ENCODE results near the gene STK38L. TPM values are rescaled to one million over a fixed set of nuclear protein-coding genes. Genes with fewer than 3 reads are reported as not detected.
A peak's percentile ranks its signal among the peaks of the same experiment; 100 is the strongest.

STK38L gene
- total RNA-seq, 1 donor from 2014 or later, result 55.1 TPM

DNA sequence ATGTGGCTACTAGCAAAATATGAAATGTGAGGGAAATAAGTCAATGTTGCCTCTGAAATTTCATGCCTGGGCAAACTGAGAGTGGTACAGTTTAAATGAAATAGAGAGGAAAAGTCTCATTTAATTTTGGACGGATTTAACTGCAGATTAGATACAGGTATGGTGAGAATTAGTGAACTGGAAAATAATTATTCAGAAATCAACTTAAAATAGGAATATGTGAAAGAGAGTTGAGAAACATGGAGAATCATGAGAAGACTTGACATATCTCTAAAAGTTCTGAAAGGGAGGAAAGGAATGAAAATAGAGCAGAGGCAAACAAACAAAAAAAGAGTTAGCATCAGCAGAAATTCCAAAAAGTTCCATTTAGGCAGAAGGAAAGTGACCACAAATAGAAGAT, 55.0 kb downstream of the STK38L start:
- intact Hi-C loops (cut with DNase I), result loop anchor here (5.0 kb wide), 1 partner anchor 52 kb away; no protein-coding TSS in a partner anchor
- DNase-seq (no peak), ATAC-seq (ENCODE audit: poor library complexity) (no peak)

DNA sequence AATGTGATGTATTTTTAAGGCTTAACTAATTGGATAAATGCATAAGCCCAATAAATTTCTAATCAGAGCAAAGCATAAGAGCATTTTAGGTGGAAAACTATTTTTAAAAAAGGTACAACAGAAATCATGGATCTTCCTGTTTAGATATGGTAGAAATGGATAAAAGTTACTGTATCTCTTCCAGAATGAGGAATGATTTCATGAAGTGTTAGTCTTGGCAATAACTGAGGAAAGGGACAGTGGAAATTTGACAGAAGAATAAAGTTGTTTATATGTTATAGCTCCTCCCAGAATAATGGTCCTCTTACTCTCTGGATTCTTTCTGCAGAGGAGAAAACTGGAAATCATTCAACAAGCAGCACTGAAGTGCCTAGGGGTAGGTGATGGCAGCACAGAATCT, 56.1 kb downstream of the STK38L start:
- DNase-seq (no peak), ATAC-seq (ENCODE audit: poor library complexity) (no peak)
- intact Hi-C loops (cut with DNase I), result no loop called here

DNA sequence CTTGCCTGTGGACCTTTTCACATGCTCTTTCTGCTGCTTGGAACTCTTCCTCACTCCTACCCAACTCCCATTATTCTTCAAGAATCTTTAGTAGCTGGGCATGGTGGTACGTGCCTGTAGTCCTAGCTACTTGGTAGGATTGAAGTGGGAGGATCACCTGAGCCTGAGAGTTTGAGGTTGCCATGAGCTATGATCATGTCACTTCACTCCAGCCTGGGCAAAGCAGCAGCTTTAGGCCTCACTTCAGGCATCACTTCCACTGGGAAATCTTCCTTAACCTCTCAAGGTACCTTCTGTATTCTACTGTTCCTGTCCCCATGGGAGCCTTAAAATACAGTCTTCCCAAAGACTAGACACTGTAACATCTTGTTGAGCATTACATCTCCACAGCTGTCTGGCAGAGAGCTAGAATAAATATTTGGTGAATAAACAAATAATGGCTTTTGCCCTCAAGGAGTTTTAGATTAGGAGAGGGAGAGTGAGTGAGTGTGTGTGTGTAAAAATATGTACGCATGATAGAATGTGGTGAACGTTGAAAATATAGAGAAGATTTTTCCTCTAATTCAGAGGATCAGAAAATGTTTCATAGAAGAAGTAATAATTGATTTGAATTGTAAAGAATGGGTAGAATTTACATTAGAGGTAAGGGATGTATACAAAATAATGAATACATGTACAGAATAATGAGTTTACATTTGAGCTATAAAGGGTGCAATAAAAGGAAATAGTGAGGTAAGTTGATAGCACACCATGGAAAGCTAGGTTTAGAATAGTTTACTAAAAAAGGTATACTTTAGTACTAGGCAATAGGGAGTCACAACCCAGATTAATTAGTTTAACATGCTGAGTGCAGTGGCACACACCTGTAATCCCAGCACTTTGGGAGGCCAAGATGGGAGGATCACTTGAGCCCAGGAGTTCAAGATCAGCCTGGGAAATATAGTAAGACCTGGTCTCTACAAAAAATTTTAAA, 59.3 kb downstream of the STK38L start:
- no peak for DNase-seq
- intact Hi-C loops (cut with DNase I), result no loop called here
- no peak for ATAC-seq (ENCODE audit: poor library complexity)

DNA sequence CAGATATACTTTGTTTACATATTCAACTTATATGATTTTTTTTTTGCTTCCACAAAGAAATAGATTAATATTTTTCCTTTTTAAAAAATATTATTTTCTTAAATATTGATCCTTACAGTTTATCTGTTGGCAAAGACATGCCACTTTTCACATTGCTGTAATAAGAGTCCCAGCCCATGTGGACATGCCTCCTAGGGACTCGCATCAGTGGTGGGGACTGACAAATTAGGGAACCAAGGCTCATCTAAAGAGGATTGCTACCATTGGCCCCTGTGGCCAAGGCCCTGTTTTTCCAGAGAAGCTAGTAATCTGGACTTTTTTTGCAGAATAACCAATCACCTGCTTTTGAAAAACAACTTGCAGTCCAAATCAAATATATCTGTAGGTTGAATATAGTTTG, 60.8 kb downstream of the STK38L start:
- DNase-seq, result no peak
- intact Hi-C loops (cut with DNase I), result loop anchor here (5.0 kb wide), 1 partner anchor 283 kb away; the partner anchor contains the start of gene MED21
- ATAC-seq (ENCODE audit: poor library complexity), result peak; percentile 34

DNA sequence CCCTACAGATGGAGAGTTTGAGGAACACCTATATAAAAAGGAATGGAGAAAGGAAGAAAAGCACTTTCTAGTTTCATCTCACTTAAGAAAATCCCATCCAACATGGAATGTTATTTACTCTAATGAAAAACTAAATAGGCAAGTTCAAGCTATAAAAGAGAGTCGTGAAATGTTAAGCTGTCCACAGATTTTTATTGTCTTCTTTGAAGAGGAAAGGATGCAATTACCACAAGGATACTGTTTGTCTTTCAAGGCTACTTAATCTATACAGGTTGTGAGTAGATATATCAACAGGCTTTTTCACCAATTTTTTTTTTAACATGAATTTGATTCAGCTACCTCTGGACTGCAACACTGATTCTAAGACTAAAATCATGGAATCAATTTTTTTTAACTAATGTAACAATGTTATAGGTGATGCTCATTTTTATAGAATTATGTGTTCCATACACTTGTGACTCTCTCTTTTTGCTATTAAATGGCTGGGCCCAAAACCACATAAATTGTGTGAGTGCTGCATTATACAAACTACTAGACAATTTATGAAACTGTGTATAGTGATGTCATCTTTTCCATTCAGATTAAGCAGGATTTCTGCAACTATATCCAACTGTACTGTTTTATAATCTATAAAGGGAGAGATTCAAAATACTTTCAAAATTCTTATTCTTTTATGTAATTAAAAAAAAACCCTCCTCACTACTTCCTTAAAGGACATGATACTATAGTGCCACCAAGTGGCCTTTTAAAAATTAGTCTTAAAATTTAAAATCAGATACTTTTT, 61.8 kb downstream of the STK38L start:
- peak; percentile 49 for ATAC-seq (ENCODE audit: poor library complexity)
- intact Hi-C loops (cut with DNase I), result loop anchor here (5.0 kb wide), 1 partner anchor 284 kb away; the partner anchor contains the start of gene MED21
- no peak for DNase-seq

DNA sequence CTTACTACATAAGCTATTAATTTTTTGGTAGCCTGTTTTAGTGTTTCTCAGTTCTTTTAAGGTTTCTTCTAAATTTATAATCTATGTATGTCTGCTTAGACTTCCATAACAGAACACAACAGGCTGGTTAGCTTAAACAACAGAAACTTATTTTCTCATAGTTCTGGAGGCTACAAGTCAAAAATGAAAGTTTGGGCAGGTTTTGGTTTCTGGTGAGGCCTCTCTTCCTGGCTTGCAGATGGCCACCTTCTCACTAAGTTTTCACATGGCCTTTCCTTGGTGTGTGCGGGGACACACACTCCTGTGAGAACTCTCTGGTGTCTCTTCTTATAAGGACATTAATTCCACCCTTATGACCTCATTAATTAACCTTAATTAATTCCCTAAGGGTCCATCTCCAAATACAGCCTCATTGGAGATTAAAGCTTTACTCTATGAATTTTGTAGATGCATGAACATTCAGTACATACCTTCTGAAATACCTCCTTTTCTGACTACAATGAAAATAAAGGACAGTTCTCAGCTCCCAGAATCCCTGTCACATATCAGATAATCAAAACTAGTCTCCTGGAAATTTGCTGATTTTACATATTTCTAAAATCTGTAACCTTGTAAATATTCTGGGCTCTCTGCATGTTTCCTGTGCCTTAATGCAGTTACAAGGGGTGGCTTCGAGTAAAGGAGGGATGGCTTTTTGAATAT, 65.4 kb downstream of the STK38L start:
- DNase-seq, result no peak
- no peak for ATAC-seq (ENCODE audit: poor library complexity)
- intact Hi-C loops (cut with DNase I), result loop anchor here (5.0 kb wide), 1 partner anchor 287 kb away; the partner anchor contains the start of gene MED21

DNA sequence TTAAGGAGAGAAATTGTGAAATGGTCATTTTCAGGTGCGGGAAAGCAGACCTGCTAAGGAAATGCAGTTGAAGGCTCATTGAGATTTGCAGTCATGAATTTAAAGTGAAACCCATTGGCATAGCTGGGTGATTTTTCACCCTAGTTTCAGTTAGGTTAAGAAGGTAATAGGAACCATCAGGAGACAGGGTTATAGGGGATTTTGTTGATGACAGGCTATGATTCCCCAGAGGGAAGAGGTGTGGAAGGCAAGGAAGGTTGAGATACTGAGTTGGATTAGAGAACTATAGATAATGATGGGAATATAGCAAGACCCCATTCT, 65.9 kb downstream of the STK38L start:
- intact Hi-C loops (cut with DNase I), result loop anchor here (5.0 kb wide), 1 partner anchor 288 kb away; the partner anchor contains the start of gene MED21
- ATAC-seq (ENCODE audit: poor library complexity), result no peak
- DNase-seq, result no peak

DNA sequence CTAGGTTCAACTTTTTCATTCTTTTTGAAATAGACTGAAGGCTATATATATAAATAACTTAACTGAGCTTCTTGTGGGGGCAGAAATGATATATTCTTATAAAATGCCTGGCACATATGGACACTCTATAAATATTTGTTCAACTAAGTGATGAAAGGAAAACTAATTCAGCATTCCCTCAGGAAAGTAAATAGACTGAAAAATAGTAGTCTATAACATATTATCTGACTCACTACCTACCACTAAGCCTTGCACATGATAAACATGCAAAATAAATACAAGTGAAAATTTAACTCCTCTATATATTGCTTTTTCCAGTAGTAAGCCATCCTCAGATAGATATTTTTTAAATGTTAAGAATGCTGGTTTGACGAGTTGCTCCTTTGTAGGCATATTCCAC, 72.9 kb downstream of the STK38L start:
- intact Hi-C loops (cut with DNase I), result no loop called here

DNA sequence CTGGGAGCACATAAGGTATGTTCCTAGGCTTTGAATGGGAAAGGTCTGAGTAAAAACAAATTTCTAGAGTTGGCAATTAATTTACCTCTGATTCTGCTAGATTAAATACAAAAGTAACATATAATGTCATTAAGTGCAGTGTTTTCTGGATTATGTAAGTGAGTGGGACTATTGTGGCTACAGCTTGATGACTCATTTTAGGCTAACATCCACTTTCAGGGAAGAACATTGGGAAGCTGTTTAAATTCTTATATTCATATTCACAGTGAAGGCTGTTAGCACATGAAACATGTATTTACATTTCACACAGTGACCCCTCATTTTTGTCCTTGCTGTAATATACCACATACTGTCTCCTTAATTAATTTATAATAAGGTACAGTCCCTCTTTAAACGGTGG, 75.3 kb downstream of the STK38L start:
- ATAC-seq (ENCODE audit: poor library complexity), result no peak
- intact Hi-C loops (cut with DNase I), result no loop called here
- DNase-seq, result no peak

More for the DNA sequence above, 72.9 kb downstream of the STK38L start:
- no peak for ATAC-seq (ENCODE audit: poor library complexity)
- DNase-seq, result no peak

DNA sequence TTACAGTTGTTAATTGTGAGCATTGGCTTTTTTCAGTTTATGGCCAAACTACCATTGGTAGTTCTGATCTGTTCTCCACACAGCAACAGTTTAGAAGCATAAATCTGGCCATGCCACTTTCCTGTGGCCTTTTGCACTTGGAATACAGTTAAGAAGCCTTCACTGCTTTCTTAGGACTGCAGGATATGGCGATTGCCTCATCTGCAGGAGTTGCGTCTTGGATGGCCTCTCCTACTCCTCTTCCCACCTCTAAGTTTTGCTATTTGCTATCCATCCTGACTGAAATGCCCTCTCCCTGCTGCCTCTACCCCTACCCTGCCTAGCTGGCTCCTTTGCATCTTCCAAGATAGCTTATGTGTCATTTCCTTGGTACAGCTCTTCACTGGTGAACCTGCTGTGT, 75.8 kb downstream of the STK38L start:
- no peak for ATAC-seq (ENCODE audit: poor library complexity)
- DNase-seq, result no peak
- intact Hi-C loops (cut with DNase I), result no loop called here

DNA sequence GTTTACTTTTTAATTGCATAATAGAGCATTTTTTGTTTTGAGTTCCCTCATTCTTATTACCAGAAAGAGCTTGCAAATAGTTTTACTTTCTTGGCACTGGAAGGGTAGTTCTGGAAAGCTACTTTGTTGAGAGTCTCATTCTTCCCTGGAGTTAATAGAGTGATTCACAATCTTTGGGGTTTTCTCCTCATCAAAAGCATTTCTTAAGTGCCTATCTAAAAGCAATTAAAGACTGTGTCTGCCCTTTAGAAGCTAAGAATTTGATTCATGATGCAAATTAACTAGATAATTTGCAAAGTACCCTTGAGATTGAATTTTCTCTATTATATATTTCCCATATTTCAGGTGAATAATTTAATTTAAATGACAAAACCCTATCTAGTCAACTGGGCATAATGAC, 80.4 kb downstream of the STK38L start:
- DNase-seq (no peak), ATAC-seq (ENCODE audit: poor library complexity) (no peak)
- intact Hi-C loops (cut with DNase I), result no loop called here

DNA sequence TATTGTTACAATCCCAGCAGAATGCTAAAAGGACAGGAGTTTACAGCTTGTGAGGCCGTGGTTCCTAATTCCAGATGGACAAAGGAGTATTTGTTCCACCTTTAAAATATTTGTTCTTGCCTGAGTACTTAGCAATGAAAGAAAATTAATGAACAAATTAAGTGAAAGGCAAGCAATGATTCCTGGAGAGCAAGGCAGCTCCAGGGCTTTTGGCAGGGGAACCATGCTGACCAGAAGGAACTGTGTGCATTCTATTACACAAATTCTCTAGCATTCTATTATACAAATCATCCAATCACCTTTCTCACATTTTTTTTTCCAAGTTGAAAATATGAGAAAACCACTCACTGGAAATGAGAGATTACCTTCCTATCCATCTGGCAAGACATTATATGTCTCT, 86.8 kb downstream of the STK38L start:
- ATAC-seq (ENCODE audit: poor library complexity) (no peak), DNase-seq (no peak)
- intact Hi-C loops (cut with DNase I), result loop anchor here (10.0 kb wide), 1 partner anchor 324 kb away; no protein-coding TSS in a partner anchor

DNA sequence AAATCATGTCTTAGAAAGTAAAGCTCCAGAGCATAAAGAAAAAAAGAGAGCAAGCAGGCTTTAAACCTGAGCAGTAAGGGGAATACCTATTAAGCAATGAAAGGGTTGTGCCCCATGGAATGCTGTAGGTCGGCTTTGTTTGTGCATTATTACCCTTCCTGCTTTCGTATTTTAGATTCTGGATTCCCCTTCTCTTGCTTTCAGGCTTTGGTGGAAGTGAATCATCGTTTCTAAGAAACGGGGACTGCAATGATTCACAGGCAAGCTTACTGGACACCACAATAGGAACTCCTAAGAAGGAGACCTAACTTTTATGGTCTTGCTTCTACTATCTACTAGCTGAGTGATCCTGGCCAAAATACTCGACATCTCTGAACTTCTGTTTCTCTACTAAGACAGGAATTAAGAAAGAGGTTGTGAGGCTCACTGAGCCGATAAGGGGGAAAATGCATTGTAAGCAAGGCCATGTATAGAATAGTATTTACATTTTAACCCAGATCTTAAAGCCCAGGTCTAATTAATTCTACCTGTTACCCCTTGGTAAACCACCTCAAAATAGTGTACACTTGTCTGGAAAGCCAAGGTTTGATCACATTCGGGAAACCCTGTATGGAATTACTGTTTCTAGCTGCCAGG, 87.3 kb downstream of the STK38L start:
- ATAC-seq (ENCODE audit: poor library complexity) (no peak), DNase-seq (no peak)
- intact Hi-C loops (cut with DNase I), result loop anchor here (10.0 kb wide), 1 partner anchor 323 kb away; no protein-coding TSS in a partner anchor

DNA sequence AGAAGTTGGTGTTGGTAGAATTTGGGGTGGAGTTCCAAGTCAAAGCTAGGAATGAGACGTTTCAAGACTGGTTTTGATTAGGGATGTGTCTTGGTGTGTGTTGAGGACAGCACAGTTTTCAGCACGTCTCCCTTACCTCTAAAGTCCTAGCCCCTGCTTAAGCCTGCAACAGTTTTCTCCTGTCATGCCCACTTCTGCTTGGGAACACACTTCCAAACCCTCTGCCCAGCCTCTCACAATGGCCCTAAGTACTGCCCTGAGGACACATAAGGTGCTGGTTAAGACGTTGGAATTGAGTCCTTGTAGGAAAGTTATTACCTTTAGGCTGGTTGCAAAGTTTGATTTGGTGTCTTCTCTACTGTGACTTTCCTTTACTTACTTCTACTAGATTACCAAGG, 87.8 kb downstream of the STK38L start:
- intact Hi-C loops (cut with DNase I), result loop anchor here (10.0 kb wide), 1 partner anchor 323 kb away; no protein-coding TSS in a partner anchor
- no peak for DNase-seq
- ATAC-seq (ENCODE audit: poor library complexity), result no peak

DNA sequence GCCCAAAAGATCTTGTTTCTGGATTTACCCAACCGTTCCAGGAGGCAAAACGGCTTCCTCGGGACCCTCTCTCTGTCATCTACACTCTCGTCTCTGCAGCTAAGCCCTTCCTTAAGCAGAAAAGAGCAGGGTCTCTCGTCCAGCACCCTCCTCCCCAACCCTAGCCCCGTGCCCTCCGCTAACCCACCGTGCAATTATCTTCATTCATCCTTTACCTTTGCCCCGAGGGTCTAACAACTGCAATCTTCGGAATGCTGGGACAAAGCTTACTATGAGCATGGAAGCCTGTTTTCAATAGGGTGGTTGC, 88.3 kb downstream of the STK38L start:
- DNase-seq (no peak), ATAC-seq (ENCODE audit: poor library complexity) (no peak)
- intact Hi-C loops (cut with DNase I), result loop anchor here (10.0 kb wide), 1 partner anchor 322 kb away; no protein-coding TSS in a partner anchor

DNA sequence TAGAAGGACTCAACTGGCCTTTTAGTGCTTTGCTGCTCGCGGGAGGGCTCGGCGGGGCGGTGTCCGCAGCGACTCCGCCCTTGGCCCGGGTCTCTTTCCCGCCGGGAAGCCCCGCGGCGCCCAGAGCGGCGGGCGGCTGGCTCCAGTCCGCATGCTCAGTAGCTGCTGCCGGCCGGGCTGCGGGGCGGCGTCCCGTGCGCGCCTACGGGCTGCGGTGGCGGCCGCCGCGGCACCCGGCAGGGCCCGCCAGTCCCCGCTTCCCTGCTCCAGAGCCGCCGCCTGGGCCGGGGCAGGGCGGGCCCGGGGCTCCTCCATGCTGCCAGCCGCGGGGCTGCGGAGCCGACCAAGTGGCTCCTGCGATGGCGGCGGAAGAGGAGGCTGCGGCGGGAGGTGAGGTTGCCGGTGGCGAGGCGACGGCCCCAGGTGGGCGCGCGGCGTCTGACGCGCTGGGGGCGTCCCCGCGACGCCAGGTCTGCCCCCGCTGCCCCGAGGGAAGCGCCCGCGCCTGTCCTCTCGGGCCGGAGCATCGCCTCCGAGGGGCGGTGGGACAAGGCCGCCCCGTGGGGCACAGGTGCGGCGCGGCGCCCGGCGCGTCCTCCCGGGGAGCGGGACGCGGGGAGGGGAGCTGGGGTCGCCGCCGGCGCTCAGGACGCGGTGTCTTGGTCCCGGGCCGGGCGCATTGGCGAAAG, 88.8 kb downstream of the STK38L start, which contains the start of gene BMAL2:
BMAL2 (plus strand) TSS at position 123 of the 689 bp plus-strand sequence; CDS start at position 360, 237 bp downstream.
- intact Hi-C loops (cut with DNase I), result loop anchor here (10.0 kb wide), 1 partner anchor 322 kb away; no protein-coding TSS in a partner anchor
- peak; percentile 57 for DNase-seq
- ATAC-seq (ENCODE audit: poor library complexity), result peak; percentile 84

DNA sequence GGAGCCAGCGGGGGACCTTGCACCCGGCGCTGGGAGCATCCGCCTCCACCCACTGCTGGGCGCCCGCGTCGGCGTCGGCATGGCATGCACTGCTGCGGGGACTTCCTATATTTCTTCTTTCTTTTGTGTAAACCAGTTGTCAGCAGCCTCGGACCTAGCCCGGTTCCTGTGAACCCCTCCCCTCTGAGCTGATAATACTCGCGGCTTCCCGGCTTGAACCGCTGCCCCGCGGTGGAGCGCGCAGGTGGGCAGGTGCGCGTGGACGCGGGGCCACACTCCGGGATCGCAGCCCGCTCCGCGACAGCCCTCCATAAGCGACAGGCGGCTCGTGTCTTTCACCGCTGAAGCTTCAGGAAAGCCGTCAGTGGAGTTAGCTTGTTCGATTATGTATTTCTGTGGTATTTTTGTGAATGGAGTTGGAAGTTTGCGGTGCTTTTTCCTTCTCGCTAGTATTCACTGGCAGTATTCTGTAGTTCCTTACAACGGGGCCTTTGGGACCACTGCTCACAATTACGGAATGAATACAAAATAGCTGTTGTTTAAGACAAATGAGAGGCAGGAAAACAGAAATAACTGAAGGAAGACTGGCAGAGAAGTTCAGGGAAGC, 89.4 kb downstream of the STK38L start:
- DNase-seq, result peak; percentile 71
- intact Hi-C loops (cut with DNase I), result loop anchor here (10.0 kb wide), 1 partner anchor 321 kb away; no protein-coding TSS in a partner anchor
- ATAC-seq (ENCODE audit: poor library complexity), result peak; percentile 34
